ENCODE measurements around the gene TGFB2.

TGFB2 gene

DNA sequence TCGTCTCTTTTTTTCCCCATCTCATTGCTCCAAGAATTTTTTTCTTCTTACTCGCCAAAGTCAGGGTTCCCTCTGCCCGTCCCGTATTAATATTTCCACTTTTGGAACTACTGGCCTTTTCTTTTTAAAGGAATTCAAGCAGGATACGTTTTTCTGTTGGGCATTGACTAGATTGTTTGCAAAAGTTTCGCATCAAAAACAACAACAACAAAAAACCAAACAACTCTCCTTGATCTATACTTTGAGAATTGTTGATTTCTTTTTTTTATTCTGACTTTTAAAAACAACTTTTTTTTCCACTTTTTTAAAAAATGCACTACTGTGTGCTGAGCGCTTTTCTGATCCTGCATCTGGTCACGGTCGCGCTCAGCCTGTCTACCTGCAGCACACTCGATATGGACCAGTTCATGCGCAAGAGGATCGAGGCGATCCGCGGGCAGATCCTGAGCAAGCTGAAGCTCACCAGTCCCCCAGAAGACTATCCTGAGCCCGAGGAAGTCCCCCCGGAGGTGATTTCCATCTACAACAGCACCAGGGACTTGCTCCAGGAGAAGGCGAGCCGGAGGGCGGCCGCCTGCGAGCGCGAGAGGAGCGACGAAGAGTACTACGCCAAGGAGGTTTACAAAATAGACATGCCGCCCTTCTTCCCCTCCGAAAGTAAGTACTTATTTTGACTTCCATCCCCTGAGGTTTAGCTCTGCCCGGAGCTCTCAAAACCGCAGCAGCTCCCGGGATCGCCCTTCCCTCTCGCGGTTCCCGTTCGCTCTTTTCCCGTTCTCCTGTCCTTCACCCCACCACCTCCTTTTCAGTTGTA is 1.5 kb downstream of the TGFB2 start:
- peaks cover 19% of the 10 kb centered on the region for H3K4me1 Mint-ChIP-seq (ENCODE audit: low read depth)
- H3K4me3 Mint-ChIP-seq, result no peak overlapping the region
- H3K27ac Mint-ChIP-seq, result no peak overlapping the region
- H3K36me3 Mint-ChIP-seq (ENCODE audit: low read depth), result peaks cover 6% of the 10 kb centered on the region
- H3K9me3 Mint-ChIP-seq, result no peaks in the 10 kb centered on the region
- peaks cover 15% of the 10 kb centered on the region for H3K27me3 Mint-ChIP-seq
- intact Hi-C loops (cut with micrococcal nuclease), result loop anchor here (5.0 kb wide), 1 partner anchor 111 kb away; no protein-coding TSS in a partner anchor

DNA sequence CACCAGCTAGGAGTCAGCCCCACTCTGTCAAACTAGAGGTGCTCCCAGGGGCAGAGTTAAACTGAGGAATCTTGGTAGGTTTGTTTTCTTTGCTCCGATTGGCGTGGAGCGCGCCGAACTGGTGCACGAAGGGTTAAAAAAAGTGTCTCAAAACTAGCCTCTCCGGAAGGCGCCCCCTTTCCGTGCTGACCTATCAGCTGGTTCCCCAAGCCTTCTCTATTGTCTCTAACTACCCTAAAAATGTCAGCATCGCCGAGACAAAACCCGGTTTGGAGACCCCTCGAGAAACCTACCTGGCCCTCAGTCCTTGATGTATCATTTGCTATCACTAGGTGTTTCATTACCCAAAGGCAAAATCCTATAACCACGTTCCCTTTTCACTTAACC is 2.2 kb downstream of the TGFB2 start:
- intact Hi-C loops (cut with micrococcal nuclease), result loop anchor here (5.0 kb wide), 1 partner anchor 110 kb away; no protein-coding TSS in a partner anchor
- Mint-ChIP-seq H3K36me3 (ENCODE audit: low read depth) (peaks cover 6% of the 10 kb centered on the region), H3K27me3 (peaks cover 13% of the 10 kb centered on the region), H3K4me3 (no peak overlapping the region), H3K9me3 (no peaks in the 10 kb centered on the region), H3K27ac (no peak overlapping the region), H3K4me1 (ENCODE audit: low read depth) (peaks cover 21% of the 10 kb centered on the region)

DNA sequence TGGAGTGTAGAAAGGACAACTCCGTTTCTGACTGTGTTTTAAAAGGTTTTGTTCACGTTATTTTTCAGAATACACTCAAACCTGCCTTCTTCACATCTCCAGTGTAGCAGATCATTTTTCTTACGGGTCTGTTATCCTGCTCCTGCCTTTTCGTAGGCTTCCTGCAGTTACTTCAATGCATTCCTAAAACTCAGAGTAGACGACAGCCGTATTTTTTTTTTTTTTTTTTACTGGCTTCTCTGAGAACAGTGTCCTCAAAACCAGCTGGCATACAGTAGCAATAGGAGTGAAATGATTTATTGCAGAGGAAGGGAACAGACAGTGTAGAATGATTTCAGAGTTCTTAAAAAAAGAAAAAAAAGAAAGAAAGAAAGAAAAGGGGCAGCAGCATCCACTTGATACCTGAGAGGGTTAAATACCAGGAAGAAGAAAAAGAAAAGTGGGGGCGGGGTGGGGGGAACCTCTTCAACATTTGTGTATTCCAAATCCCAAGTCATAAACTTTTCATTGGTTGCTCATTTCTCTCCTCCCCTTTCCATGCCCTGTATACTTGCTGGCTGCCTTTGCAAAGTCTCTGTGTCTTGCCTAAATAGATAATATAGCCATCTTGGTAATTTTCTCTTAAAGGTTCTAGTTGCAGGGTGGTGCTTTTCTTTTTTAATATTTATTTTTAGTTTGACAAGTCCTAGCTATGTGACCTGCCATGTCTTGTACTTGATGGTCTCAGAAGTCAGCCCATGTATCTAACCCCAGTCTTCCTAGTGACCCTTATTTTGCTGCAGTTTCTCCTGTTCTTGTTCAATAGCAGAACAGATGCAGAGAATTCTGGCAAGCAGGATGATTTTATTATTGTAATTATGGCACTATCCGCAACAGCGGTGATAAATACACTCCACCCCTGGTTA is 2.8 kb downstream of the TGFB2 start:
- no peaks in the 10 kb centered on the region for H3K9me3 Mint-ChIP-seq
- H3K4me3 Mint-ChIP-seq, result no peak overlapping the region
- peaks cover 6% of the 10 kb centered on the region for H3K36me3 Mint-ChIP-seq (ENCODE audit: low read depth)
- intact Hi-C loops (cut with micrococcal nuclease), result loop anchor here (5.0 kb wide), 1 partner anchor 109 kb away; no protein-coding TSS in a partner anchor
- peaks cover 21% of the 10 kb centered on the region for H3K4me1 Mint-ChIP-seq (ENCODE audit: low read depth)
- H3K27me3 Mint-ChIP-seq, result peaks cover 10% of the 10 kb centered on the region
- no peak overlapping the region for H3K27ac Mint-ChIP-seq

- Mint-ChIP-seq H3K27me3 (peaks cover 7% of the 10 kb centered on the region), H3K4me1 (ENCODE audit: low read depth) (peaks cover 21% of the 10 kb centered on the region), H3K36me3 (ENCODE audit: low read depth) (peaks cover 6% of the 10 kb centered on the region), H3K4me3 (no peak overlapping the region), H3K9me3 (no peaks in the 10 kb centered on the region), H3K27ac (no peak overlapping the region)
- intact Hi-C loops (cut with micrococcal nuclease), result loop anchor here (5.0 kb wide), 1 partner anchor 109 kb away; no protein-coding TSS in a partner anchor
These were observed 3.5 kb downstream of the TGFB2 start for GRCh38 chr1:218348628-218349071.

- Mint-ChIP-seq H3K27ac (no peak overlapping the region), H3K9me3 (no peaks in the 10 kb centered on the region), H3K4me1 (ENCODE audit: low read depth) (peaks cover 21% of the 10 kb centered on the region), H3K36me3 (ENCODE audit: low read depth) (peaks cover 6% of the 10 kb centered on the region), H3K27me3 (peaks cover 7% of the 10 kb centered on the region), H3K4me3 (no peak overlapping the region)
- intact Hi-C loops (cut with micrococcal nuclease), result loop anchor here (5.0 kb wide), 1 partner anchor 108 kb away; no protein-coding TSS in a partner anchor
These were observed 4.4 kb downstream of the TGFB2 start for GRCh38 chr1:218349348-218350034.

GRCh38 chr1:218350035-218350525 is 4.9 kb downstream of the TGFB2 start:
- no peaks in the 10 kb centered on the region for H3K9me3 Mint-ChIP-seq
- intact Hi-C loops (cut with micrococcal nuclease), result no loop called here
- peak overlapping the region; percentile 46 for H3K4me3 Mint-ChIP-seq
- H3K36me3 Mint-ChIP-seq (ENCODE audit: low read depth), result peaks cover 6% of the 10 kb centered on the region
- H3K4me1 Mint-ChIP-seq (ENCODE audit: low read depth), result peaks cover 21% of the 10 kb centered on the region
- H3K27ac Mint-ChIP-seq, result no peak overlapping the region
- H3K27me3 Mint-ChIP-seq, result peaks cover 7% of the 10 kb centered on the region

DNA sequence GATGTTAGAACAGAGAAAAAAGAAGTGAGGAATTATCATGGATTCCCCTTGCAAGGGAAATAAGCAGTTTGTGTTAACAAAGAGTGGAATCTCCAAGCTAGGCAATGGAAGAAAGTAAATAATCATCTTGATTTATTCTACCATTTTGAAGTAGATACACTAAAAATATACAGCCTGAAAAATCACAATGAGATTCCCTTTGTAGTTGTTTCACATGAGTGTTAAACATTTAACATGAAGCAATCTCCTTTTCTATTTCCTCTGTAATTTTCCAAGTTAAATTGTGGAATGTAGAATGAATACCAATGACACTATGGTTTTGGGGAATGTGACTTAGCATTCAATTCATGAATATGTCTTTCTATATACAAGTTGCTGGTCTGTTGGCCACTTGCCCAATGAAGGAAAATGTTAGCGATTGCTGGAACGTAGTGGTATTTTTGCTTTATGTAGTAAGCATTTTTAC is 5.7 kb downstream of the TGFB2 start:
- Mint-ChIP-seq H3K27me3 (peaks cover 7% of the 10 kb centered on the region), H3K36me3 (ENCODE audit: low read depth) (peaks cover 6% of the 10 kb centered on the region), H3K4me1 (ENCODE audit: low read depth) (peaks cover 21% of the 10 kb centered on the region), H3K4me3 (peak overlapping the region; percentile 67), H3K9me3 (no peaks in the 10 kb centered on the region), H3K27ac (peak overlapping the region; percentile 52)
- intact Hi-C loops (cut with micrococcal nuclease), result no loop called here

- intact Hi-C loops (cut with micrococcal nuclease), result no loop called here
- H3K27ac Mint-ChIP-seq, result peak overlapping the region; percentile 52
- peak overlapping the region; percentile 67 for H3K4me3 Mint-ChIP-seq
- no peaks in the 10 kb centered on the region for H3K9me3 Mint-ChIP-seq
- H3K36me3 Mint-ChIP-seq (ENCODE audit: low read depth), result no peaks in the 10 kb centered on the region
- peaks cover 22% of the 10 kb centered on the region for H3K4me1 Mint-ChIP-seq (ENCODE audit: low read depth)
- H3K27me3 Mint-ChIP-seq, result peaks cover 7% of the 10 kb centered on the region
These were observed 6.4 kb downstream of the TGFB2 start for GRCh38 chr1:218351391-218352074.

- Mint-ChIP-seq H3K36me3 (ENCODE audit: low read depth) (no peaks in the 10 kb centered on the region), H3K27ac (no peak overlapping the region), H3K27me3 (peaks cover 9% of the 10 kb centered on the region), H3K4me1 (ENCODE audit: low read depth) (peaks cover 27% of the 10 kb centered on the region), H3K9me3 (no peaks in the 10 kb centered on the region), H3K4me3 (no peak overlapping the region)
- intact Hi-C loops (cut with micrococcal nuclease), result no loop called here
These were observed 6.9 kb downstream of the TGFB2 start for GRCh38 chr1:218352075-218352438.

DNA sequence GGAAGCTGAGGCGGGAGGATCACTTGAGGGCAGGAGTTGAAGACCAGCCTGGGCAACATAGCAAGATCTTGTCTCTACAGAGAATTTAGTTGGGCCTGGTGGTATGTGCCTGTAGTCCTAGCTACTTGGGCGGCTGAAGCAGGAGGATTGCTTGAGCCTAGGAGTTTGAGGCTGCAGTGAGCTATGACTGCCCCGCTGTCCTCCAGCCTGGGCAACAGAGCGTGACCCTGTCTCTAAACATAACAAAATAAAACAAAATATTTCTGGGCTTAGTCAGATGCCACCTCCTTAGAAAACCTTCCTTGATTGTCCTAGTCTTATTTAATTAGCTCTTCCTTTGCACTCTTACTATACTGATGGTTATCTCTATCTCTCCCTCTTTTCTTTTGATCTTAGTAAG is 8.5 kb downstream of the TGFB2 start:
- Mint-ChIP-seq H3K27me3 (peaks cover 10% of the 10 kb centered on the region), H3K36me3 (ENCODE audit: low read depth) (no peaks in the 10 kb centered on the region), H3K27ac (no peak overlapping the region), H3K4me3 (no peak overlapping the region), H3K9me3 (no peaks in the 10 kb centered on the region), H3K4me1 (ENCODE audit: low read depth) (peaks cover 31% of the 10 kb centered on the region)
- intact Hi-C loops (cut with micrococcal nuclease), result no loop called here

- peaks cover 5% of the 10 kb centered on the region for H3K27me3 Mint-ChIP-seq
- H3K27ac Mint-ChIP-seq, result no peak overlapping the region
- no peaks in the 10 kb centered on the region for H3K36me3 Mint-ChIP-seq (ENCODE audit: low read depth)
- H3K4me1 Mint-ChIP-seq (ENCODE audit: low read depth), result peaks cover 25% of the 10 kb centered on the region
- H3K9me3 Mint-ChIP-seq, result no peaks in the 10 kb centered on the region
- H3K4me3 Mint-ChIP-seq, result no peak overlapping the region
- intact Hi-C loops (cut with micrococcal nuclease), result no loop called here
These were observed 10.1 kb downstream of the TGFB2 start for GRCh38 chr1:218355278-218355677.

DNA sequence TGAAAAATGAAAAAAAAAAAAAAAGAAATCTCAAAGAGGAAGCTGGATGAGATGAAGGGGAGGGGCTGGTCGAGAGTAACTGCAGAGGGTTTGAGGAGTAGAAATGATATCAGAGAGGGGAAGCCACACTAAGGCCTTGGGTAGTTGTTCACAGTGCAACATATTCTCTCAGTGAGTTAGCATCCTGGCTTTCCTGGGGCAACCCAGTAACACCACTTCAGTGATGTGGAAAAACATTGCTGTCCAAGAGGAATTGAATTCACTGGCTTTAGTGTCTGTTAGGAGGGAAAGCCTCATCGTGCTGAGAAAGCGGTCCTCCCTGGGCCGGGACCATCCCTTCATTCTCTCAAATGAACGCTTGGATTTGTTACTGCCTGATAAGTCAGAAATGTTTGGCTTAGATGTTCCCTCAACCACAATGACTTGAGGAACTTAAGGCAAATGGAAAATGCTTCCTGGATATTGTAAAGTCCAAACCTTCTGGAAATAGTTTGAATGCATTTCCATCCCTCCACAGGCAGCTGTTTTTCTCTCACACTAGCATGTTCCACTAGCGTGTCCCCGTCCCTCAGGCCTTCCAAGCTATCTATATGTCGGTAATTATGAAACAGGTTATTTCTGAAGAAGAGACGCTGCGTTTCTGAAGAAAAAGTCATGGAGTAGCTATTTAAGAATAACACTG is 12.2 kb downstream of the TGFB2 start:
- Mint-ChIP-seq H3K27ac (no peak overlapping the region), H3K27me3 (peaks cover 8% of the 10 kb centered on the region), H3K4me3 (no peak overlapping the region), H3K9me3 (no peaks in the 10 kb centered on the region), H3K4me1 (ENCODE audit: low read depth) (peaks cover 10% of the 10 kb centered on the region), H3K36me3 (ENCODE audit: low read depth) (no peaks in the 10 kb centered on the region)
- intact Hi-C loops (cut with micrococcal nuclease), result no loop called here

Measured in dendritic cell treated with granulocyte-macrophage colony-stimulating factor and Interleukin-4, amounts not matched to agents 40 ng/mL and 50 ng/mL, for 4 days (primary cell).